ENCODE data around the gene OSBPL6. TPM values are rescaled to one million over a fixed set of nuclear protein-coding genes. Genes with fewer than 3 reads are reported as not detected.

OSBPL6 gene
- total RNA-seq, 4 donors from 2014 or later = 1.8 to 9.9 (median 2.8) TPM

- H3K27ac ChIP-seq = no peak overlapping the region
- H3K4me1 ChIP-seq = no peaks in the 10 kb centered on the region
- H3K4me3 ChIP-seq = no peak overlapping the region
- no peak for DNase-seq
- intact Hi-C loops (cut with DNase I; ENCODE audit: low total_unique reads) = no loop called here
- H3K27me3 ChIP-seq = no peaks in the 10 kb centered on the region
- no peaks in the 10 kb centered on the region for H3K9me3 ChIP-seq
- TF ChIP-seq, protein P1, sequence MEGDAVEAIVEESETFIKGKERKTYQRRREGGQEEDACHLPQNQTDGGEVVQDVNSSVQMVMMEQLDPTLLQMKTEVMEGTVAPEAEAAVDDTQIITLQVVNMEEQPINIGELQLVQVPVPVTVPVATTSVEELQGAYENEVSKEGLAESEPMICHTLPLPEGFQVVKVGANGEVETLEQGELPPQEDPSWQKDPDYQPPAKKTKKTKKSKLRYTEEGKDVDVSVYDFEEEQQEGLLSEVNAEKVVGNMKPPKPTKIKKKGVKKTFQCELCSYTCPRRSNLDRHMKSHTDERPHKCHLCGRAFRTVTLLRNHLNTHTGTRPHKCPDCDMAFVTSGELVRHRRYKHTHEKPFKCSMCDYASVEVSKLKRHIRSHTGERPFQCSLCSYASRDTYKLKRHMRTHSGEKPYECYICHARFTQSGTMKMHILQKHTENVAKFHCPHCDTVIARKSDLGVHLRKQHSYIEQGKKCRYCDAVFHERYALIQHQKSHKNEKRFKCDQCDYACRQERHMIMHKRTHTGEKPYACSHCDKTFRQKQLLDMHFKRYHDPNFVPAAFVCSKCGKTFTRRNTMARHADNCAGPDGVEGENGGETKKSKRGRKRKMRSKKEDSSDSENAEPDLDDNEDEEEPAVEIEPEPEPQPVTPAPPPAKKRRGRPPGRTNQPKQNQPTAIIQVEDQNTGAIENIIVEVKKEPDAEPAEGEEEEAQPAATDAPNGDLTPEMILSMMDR (IDR thresholded peaks at IDR 0.05) = no peak
- TF ChIP-seq POLR2A (IDR thresholded peaks at IDR 0.05) = no peak
- no peaks in the 10 kb centered on the region for H3K36me3 ChIP-seq
These were observed 170.8 kb downstream of the OSBPL6 start for GRCh38 chr2:178365116-178365515.

GRCh38 chr2:178366412-178366811, 172.1 kb downstream of the OSBPL6 start:
- DNase-seq = no peak

DNA sequence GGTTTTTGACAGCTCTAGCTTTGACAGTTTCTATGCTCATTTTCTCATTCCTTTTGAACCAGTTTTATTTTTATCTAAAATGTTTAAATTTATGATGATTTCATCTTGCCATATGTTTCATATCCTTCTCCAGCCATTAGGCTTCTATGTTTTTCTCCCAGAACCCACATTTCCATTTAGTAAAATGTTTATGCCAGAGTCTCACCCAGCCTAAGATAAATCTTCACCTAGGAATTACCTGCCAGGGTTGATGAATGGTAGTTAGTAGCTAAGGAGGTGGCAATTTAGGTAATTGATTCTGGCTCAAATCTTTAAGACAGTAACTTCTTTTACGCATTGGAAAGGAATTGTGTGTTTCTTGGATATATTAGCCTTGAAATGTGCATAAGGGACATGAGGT, 173.0 kb downstream of the OSBPL6 start:
- no peaks in the 10 kb centered on the region for H3K27me3 ChIP-seq
- no peak for DNase-seq
- H3K27ac ChIP-seq = no peak overlapping the region
- no peak overlapping the region for H3K4me3 ChIP-seq
- intact Hi-C loops (cut with DNase I; ENCODE audit: low total_unique reads) = no loop called here
- H3K36me3 ChIP-seq = no peaks in the 10 kb centered on the region
- no peaks in the 10 kb centered on the region for H3K9me3 ChIP-seq
- H3K4me1 ChIP-seq = no peaks in the 10 kb centered on the region
- TF ChIP-seq, protein P1 (IDR thresholded peaks at IDR 0.05) = no peak
- no peak for TF ChIP-seq POLR2A (IDR thresholded peaks at IDR 0.05)

More at GRCh38 chr2:178366412-178366811, 172.1 kb downstream of the OSBPL6 start:
- Histone ChIP-seq H3K27me3 (no peaks in the 10 kb centered on the region), H3K9me3 (no peaks in the 10 kb centered on the region), H3K27ac (no peak overlapping the region), H3K4me1 (no peaks in the 10 kb centered on the region), H3K4me3 (no peak overlapping the region), H3K36me3 (no peaks in the 10 kb centered on the region)
- TF ChIP-seq, protein P1 (IDR thresholded peaks at IDR 0.05) = no peak
- no peak for TF ChIP-seq POLR2A (IDR thresholded peaks at IDR 0.05)
- intact Hi-C loops (cut with DNase I; ENCODE audit: low total_unique reads) = no loop called here

DNA sequence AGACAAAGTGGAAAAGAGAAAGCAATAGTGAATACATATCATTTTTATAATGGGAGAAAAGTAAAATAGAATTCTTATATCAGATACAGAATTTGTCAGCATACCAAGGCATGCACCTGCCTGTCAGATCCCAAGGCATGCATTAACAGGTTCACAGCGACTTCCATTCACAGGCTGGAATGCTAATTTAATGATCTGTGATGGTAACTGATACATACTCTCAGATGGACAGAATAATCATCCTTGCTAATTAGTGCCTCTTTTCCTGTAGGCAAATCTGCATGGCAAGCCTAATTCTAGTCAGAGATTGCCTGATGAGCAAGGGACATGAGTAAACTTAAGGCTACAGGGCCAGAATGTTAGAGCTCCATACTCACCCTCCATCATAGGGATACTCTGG, 180.6 kb downstream of the OSBPL6 start:
- Histone ChIP-seq H3K27me3 (no peaks in the 10 kb centered on the region), H3K4me3 (no peak overlapping the region), H3K4me1 (no peaks in the 10 kb centered on the region), H3K9me3 (no peaks in the 10 kb centered on the region), H3K36me3 (no peaks in the 10 kb centered on the region), H3K27ac (no peak overlapping the region)
- DNase-seq = no peak
- TF ChIP-seq POLR2A (IDR thresholded peaks at IDR 0.05) = no peak
- TF ChIP-seq, protein P1 (IDR thresholded peaks at IDR 0.05) = no peak
- intact Hi-C loops (cut with DNase I; ENCODE audit: low total_unique reads) = no loop called here

DNA sequence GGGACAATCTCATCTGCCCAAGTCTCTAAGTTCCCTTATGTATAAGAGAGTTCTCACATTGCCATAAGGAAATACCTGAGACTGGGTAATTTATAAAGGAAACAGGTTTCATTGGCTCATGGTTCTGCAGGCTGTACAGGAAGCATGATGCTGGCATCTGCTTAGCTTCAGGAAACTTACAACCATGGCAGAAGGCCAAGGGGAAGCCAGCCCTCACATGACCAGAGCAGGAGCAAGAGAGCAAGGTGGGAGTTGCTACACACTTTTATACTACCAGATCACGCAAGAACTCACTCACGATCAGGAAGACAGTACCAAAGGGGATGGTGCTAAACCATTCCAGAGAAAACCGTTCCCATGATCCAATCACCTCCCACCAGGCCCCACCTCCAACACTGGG, 182.7 kb downstream of the OSBPL6 start:
- Histone ChIP-seq H3K4me3 (no peak overlapping the region), H3K4me1 (no peaks in the 10 kb centered on the region), H3K36me3 (no peaks in the 10 kb centered on the region), H3K9me3 (no peaks in the 10 kb centered on the region), H3K27ac (no peak overlapping the region), H3K27me3 (no peaks in the 10 kb centered on the region)
- DNase-seq = no peak
- intact Hi-C loops (cut with DNase I; ENCODE audit: low total_unique reads) = no loop called here
- TF ChIP-seq POLR2A (IDR thresholded peaks at IDR 0.05) = no peak
- TF ChIP-seq, protein P1 (IDR thresholded peaks at IDR 0.05) = no peak

Data from uterus (tissue), 4 donors.